ENCODE measurements around the gene TM4SF5.

GRCh38 chr17:4780325-4780955 is 8.8 kb downstream of the TM4SF5 start:
- TF ChIP-seq CTCF (IDR thresholded peaks at IDR 0.05 in 8 of 11, conservative IDR thresholded peaks at IDR 0.05 in 3 of 11): no peak
- no peak for TF ChIP-seq POLR2AphosphoS5 (IDR thresholded peaks at IDR 0.05)

All from spleen (tissue), 7 donors.